ENCODE measurements around the gene AHCYL2.

- TF ChIP-seq CTCF (IDR thresholded peaks at IDR 0.05) (no peak), EZH2 (IDR thresholded peaks at IDR 0.05; ENCODE audit: borderline replicate concordance, insufficient read depth, low read depth, low read length, poor library complexity, severe bottlenecking) (no peak)
Observed at GRCh38 chr7:129452589-129453231, 227.9 kb downstream of the AHCYL2 start.

Measured in B cell (primary cell).